Aorta (tissue), 5 donors: Measurements from ENCODE around the gene F2RL1. TPM values are rescaled to one million over a fixed set of nuclear protein-coding genes. Genes with fewer than 3 reads are reported as not detected.

Experiments used
- ATAC-seq: fragments of 200-7000 bp; cut with Tn5 transposase; one replicate; pipeline ENCODE4 v1.9.1; 2022; ENCODE audit warnings: moderate library complexity; ENCODE audit not compliant: low FRiP score
- DNase-seq, 2 donors: peaks; one replicate each; pipeline ENCODE4 v3.0.0-alpha.2; 2020
- H3K27ac ChIP-seq, 2 donors: one replicate each; pipeline ENCODE4 v1.5.1; 2013; ENCODE audit warnings: low read length in 2 of 2, mild to moderate bottlenecking in 2 of 2, moderate library complexity in 2 of 2, control low read depth in 1 of 2, inconsistent platforms in 1 of 2, low read depth in 1 of 2
- H3K27me3 ChIP-seq, 2 donors: one replicate each; pipeline ENCODE4 v1.6.1; 2013; ENCODE audit warnings: control low read depth in 1 of 2, low read length in 1 of 2, mild to moderate bottlenecking in 1 of 2, moderate library complexity in 1 of 2; ENCODE audit not compliant: insufficient read depth in 2 of 2, control insufficient read depth in 1 of 2
- H3K36me3 ChIP-seq, 2 donors: one replicate each; pipeline ENCODE4 v1.6.1; 2013; ENCODE audit warnings: control low read depth in 1 of 2, low read length in 1 of 2, mild to moderate bottlenecking in 1 of 2; ENCODE audit not compliant: insufficient read depth in 2 of 2, control insufficient read depth in 1 of 2
- H3K4me1 ChIP-seq, 2 donors: one replicate each; pipeline ENCODE4 v1.6.1; 2013; ENCODE audit warnings: low read length in 2 of 2, control low read depth in 1 of 2, mild to moderate bottlenecking in 1 of 2, moderate library complexity in 1 of 2; ENCODE audit not compliant: insufficient read depth in 2 of 2, control insufficient read depth in 1 of 2
- H3K4me3 ChIP-seq, 2 donors: one replicate each; pipeline ENCODE4 v1.5.1; 2013; ENCODE audit warnings: low read length in 2 of 2, control low read depth in 1 of 2, mild to moderate bottlenecking in 1 of 2
- H3K9me3 ChIP-seq: one replicate; pipeline ENCODE4 v1.6.1; 2013; ENCODE audit warnings: mild to moderate bottlenecking, low read length; ENCODE audit not compliant: control insufficient read depth
- WGBS, 2 donors: extraction: QIAGEN DNeasy Blood & Tissue Kit; methylation state at CpG; one replicate each; pipeline ENCODE4 v1.1.7; 2013; 5-methylcytosine and 5-hydroxymethylcytosine counted together
- intact Hi-C, 2 donors: fragments of 100-400 bp; cut with DNase I; formaldehyde crosslinking; loops; one replicate each; pipeline versions ENCODE4 v1.14.2 to v1.15.0; 2022
- polyA plus RNA-seq, 2 donors: library from polyadenylated mRNA; stranded (reverse); fragments of 200-250 nt; gene quantifications; one replicate each; pipeline ENCODE4 v1.2.3, GENCODE V29; 2013
- total RNA-seq, 2 donors: library from RNA; stranded (reverse); fragmentation: NEBNext Ultra II Directional; extraction: Animal tissue kit (Norgen Biotek cat#: 25700); gene quantifications; one replicate each; pipeline ENCODE4 v1.2.1, GENCODE V29; 2021
- donor health status: healthy with polysubstance abuse.
- donor health status: Bipolar disorder and iron deficiency.
- donor health status: DM: no; HTN: no; CAD: no.
- donor health status: DM: no; HTN: no; CAD: no.
- donor health status: DM: yes; HTN: yes; CAD: no.

Gene F2RL1
- total and polyA plus RNA-seq, 4 donors: 0.88 to 10.7 (median 3.7) TPM

DNA sequence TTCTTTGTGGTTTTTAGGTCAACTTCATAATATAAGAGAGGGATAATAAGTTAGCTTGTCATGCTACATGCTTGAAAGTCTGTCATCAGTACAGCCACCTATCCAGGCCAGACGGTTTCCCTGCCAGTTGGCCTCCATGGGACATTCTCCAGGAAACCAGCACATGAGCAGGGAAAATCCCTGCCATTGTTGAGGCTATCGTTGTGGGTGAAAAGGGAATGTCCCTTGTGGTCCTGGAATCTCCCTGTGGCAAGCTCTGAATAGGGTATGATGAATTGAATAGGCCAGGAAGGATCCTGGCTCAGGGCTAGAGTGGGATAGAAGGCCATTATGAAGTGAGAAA lies 12.3 kb downstream of the F2RL1 start:
- Histone ChIP-seq H3K4me1 (no peaks in the 10 kb centered on the region), H3K36me3 (no peaks in the 10 kb centered on the region), H3K27ac (no peak overlapping the region), H3K27me3 (no peaks in the 10 kb centered on the region), H3K9me3 (no peaks in the 10 kb centered on the region), H3K4me3 (no peak overlapping the region)
- intact Hi-C loops: no loop called here
- DNase-seq (no peak), ATAC-seq (no peak)
- 16 to 19% methylated on average over 2 of the region's 2 CpGs for WGBS, 2 donors

DNA sequence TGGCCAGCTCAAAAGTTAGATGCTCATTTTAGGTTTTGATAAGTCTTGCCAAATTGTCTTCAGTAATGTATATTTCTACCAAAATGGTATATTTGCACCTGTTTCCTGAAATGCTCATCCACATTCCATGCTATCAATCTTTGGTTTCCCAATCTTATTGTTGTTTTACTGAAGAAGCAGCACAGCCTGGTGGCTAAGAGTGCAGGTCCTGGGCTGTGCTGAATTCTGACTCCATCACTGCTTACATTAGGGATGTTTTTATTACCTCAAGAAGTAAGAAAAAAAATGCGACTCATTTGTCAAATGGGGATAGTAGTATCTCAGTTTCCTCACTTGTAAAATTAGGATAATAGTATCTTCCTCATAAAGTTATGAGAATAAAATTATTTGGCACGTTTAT lies 17.4 kb downstream of the F2RL1 start:
- no peak for DNase-seq
- no peak overlapping the region for H3K27ac ChIP-seq
- H3K4me3 ChIP-seq: no peak overlapping the region
- 79 to 81% methylated on average over 2 of the region's 2 CpGs for WGBS, 2 donors
- no peaks in the 10 kb centered on the region for H3K27me3 ChIP-seq
- no peaks in the 10 kb centered on the region for H3K36me3 ChIP-seq
- intact Hi-C loops: no loop called here
- H3K9me3 ChIP-seq: no peaks in the 10 kb centered on the region
- H3K4me1 ChIP-seq: no peaks in the 10 kb centered on the region
- no peak for ATAC-seq

DNA sequence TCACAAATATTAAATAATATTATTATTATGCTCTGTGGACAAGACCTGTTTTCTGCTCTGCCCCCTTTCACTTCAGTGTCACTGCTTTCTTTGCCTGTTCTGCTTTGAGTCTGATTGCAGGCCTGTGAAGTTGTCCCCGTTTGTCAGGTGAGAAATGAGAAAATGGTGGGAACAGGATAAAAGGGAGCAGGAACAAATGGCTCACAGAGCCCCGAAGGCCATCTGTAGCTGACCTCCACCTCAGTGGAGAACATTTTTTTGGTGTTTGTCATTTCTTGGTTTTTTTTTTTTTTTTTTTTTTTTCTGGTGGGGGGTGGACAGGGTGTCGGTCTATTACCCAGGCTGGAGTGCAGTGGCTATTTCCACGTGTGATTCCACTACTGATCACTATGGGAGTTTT lies 17.8 kb downstream of the F2RL1 start:
- no peak overlapping the region for H3K4me3 ChIP-seq
- H3K36me3 ChIP-seq: no peaks in the 10 kb centered on the region
- no peaks in the 10 kb centered on the region for H3K4me1 ChIP-seq
- DNase-seq (no peak), ATAC-seq (no peak)
- WGBS, 2 donors: 81 to 84% methylated on average over 4 of the region's 4 CpGs
- no peaks in the 10 kb centered on the region for H3K27me3 ChIP-seq
- intact Hi-C loops: no loop called here
- H3K9me3 ChIP-seq: no peaks in the 10 kb centered on the region
- no peak overlapping the region for H3K27ac ChIP-seq

DNA sequence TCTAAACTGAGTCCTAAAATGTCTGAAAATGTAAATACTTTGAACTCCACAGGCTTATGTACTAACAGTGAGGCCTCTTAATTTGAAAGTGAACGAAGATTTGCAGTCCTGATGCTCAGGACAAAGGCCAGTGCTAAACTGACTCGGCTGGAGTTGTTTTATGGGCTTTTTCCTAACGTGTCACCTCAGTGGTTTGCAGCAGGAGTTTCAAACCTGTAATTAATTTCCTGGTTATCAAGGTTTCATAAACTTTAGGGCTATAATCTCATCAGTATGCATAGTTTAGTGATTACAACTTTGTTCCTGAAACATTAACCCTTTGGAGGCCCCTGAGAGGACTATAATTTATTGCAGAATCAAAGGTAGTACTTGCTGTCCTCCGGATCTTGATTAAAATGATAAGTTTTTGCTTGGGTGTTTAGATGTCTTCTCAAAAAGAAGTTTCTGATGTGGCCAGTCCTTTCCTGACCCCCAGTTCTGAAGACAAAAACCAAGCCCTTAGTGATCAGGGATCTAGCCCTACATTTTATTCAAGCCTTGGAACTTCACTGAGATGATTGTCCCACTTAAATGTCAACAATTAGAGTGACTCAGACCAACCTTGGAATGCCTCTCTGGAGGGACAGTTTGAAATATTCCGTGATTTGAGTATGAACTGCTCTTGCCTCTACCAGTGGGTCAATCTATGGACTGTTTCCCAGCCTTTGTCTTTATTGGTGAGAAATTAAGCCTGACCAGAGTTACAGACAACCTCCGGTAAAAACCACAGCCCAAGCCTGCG lies 19.8 kb downstream of the F2RL1 start:
- ATAC-seq (no peak), DNase-seq (no peak)
- intact Hi-C loops: no loop called here
- H3K27me3 ChIP-seq: no peaks in the 10 kb centered on the region
- no peak overlapping the region for H3K4me3 ChIP-seq
- no peaks in the 10 kb centered on the region for H3K4me1 ChIP-seq
- no peak overlapping the region for H3K27ac ChIP-seq
- no peaks in the 10 kb centered on the region for H3K9me3 ChIP-seq
- 64 to 66% methylated on average over 7 of the region's 7 CpGs for WGBS, 2 donors
- H3K36me3 ChIP-seq: no peaks in the 10 kb centered on the region

DNA sequence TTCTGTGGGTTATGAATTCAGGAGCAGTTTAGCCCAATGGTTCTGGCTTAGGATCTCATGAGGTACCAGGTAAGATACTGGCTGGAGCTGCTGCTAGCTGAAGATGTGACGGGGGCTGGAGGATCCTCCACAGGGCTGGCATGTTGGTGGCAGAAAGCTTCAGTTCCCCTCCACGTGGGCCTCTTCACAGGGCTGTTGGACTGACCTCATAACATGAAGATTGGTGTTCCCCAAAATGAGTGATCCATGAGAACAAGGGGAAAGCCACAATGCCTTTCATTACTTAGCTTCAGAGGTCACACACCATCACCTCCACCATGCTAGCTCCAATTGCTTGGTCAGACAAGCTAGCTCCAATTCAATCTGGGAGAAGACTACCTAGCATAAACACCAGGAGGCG lies 22.5 kb downstream of the F2RL1 start:
- Histone ChIP-seq H3K4me1 (no peaks in the 10 kb centered on the region), H3K36me3 (no peaks in the 10 kb centered on the region), H3K27me3 (no peaks in the 10 kb centered on the region), H3K9me3 (no peaks in the 10 kb centered on the region), H3K4me3 (no peak overlapping the region), H3K27ac (no peak overlapping the region)
- WGBS, 2 donors: 88% methylated on average over 3 of the region's 3 CpGs
- ATAC-seq: no peak
- no peak for DNase-seq
- intact Hi-C loops: no loop called here

DNA sequence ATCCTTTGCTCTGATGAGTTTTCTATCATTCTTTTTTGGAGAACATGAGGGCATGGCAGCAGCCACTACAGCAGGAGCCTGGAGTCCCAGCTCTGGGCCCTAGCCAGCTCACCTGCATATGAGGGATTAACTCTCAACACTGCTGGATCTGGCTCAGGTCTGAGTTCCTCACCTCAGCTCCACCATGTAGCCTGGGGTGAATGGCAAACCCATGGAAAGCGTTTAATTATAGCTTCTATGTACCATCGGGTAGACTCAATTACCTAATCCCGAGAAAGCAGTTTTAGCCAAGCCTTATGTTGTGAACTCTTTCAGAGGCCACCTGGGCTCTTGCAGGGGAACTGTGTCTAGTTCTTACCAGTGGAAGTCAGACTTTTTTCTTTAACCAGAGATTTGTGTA lies 27.1 kb downstream of the F2RL1 start:
- H3K36me3 ChIP-seq: no peaks in the 10 kb centered on the region
- no peaks in the 10 kb centered on the region for H3K27me3 ChIP-seq
- no peaks in the 10 kb centered on the region for H3K9me3 ChIP-seq
- H3K4me3 ChIP-seq: no peak overlapping the region
- WGBS, 2 donors: 88 to 89% methylated on average over 3 of the region's 3 CpGs
- H3K27ac ChIP-seq: no peak overlapping the region
- ATAC-seq (no peak), DNase-seq (no peak)
- intact Hi-C loops: no loop called here
- H3K4me1 ChIP-seq: peaks cover 0 to 1% of the 10 kb centered on the region in 2 donors

DNA sequence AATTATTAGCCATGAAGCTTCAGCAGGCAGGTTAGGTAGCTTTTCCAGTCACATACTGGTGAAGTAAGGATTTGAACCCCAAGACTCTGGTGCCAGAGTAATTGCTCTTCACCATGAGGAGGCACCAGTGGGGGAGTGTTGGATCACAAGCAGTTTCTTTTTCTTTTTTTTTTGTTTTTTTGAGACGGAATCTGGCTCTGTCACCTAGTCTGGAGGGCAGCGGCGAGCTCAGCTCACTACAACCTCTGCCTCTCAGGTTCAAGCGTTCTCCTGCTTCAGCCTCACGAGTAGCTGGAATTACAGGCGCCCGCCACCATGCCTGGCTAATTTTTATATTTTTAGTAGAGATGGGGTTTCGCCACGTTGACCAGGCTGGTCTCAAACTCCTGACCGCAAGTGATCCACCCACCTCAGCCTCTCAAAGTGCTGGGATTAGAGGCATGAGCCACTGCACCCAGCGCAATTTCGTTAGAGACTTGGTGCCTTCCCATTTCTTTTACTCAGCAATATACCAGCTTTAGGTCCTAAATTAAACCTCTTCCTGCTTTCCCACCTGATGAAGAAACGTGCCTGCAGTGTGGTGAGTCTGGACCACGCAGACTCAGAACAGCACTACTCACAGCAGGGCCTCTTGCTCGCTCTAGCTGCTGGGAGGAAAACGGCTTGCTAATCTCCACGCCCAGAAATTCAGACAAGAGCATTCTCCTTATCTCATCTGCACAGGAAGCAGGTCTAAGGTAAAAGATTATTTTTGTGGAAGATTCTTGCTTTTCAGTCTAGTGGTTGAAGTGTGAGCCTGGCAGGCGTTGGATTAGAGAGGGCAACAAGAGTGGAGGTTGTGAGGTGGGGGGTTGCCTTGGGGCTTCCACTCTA lies 30.8 kb downstream of the F2RL1 start, which contains the start of gene S100Z:
Gene S100Z, plus strand, starts transcription at position 596 of the 873 bp plus-strand sequence. CDS start 25,346 bp downstream, outside the sequence.
- Histone ChIP-seq H3K27me3 (no peaks in the 10 kb centered on the region), H3K4me3 (no peak within 1 kb of the TSS), H3K9me3 (no peaks in the 10 kb centered on the region), H3K36me3 (no peaks in the 10 kb centered on the region), H3K4me1 (peaks cover 0 to 1% of the 10 kb centered on the region in 2 donors), H3K27ac (no peak within 1 kb of the TSS)
- ATAC-seq (no peak), DNase-seq (no peak)
- intact Hi-C loops: no loop called here
- WGBS, 2 donors: 90 to 92% methylated on average over 18 of the region's 18 CpGs

DNA sequence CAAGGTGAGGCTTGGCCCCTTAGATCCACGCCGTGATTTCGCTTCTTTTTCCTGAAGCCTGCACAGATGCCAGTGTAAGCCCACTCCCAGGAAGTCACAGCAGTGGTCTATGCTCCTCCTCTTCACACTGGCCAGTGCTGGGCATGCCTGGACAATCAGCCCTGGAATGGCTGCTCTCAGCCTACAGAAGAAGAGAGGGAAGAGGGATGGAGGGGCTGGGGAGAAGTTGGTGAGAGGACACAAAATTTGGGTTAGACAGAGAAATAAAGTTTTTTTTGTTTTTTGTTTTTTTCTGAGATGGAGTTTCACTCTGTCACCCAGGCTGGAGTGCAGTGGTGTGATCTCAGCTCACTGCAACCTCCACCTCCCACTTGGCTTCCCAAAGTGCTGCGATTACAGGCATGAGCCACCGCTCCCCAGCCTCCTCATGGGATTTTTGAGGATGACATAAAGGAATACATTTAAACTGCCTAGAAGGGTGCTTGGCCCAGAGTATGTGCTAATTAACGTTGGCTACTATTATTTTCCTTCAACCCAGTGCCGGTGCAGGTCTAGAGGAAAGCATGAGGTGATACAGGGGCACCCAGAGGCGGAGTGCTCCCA lies 31.8 kb downstream of the F2RL1 start:
- intact Hi-C loops: no loop called here
- peaks cover 0 to 1% of the 10 kb centered on the region in 2 donors for H3K4me1 ChIP-seq
- H3K27ac ChIP-seq: no peak overlapping the region
- H3K36me3 ChIP-seq: no peaks in the 10 kb centered on the region
- no peaks in the 10 kb centered on the region for H3K9me3 ChIP-seq
- no peak overlapping the region for H3K4me3 ChIP-seq
- WGBS, 2 donors: 66 to 67% methylated on average over 8 of the region's 8 CpGs
- DNase-seq: no peak
- H3K27me3 ChIP-seq: no peaks in the 10 kb centered on the region
- ATAC-seq: no peak
